Transverse colon (tissue), 4 donors: ENCODE data around the gene RBM44.

Experiments used
- CTCF ChIP-seq, 5 experiments: fragments of 200-600 bp in 3 of 5; fragments of 450-650 bp in 2 of 5; sonication (generic) in 3 of 5; IDR thresholded peaks; 1 replicate in 2 of 5; 2 replicates in 3 of 5; pipeline ENCODE4 v1.5.1; 2016 to 2017; ENCODE audit warnings: antibody characterized with exemption in 5 of 5, inconsistent platforms in 3 of 5, mild to moderate bottlenecking in 2 of 5, moderate library complexity in 1 of 5
- EP300 ChIP-seq: sonication (generic); formaldehyde crosslinking; IDR thresholded peaks from one replicate; pipeline ENCODE4 v1.6.1; 2017; ENCODE audit warnings: antibody characterized with exemption, low read depth
- POLR2A ChIP-seq: fragments of 450-650 bp; IDR thresholded peaks from one replicate; pipeline ENCODE4 v1.6.1; 2016; ENCODE audit warnings: antibody characterized with exemption, mild to moderate bottlenecking, moderate library complexity
- POLR2AphosphoS5 ChIP-seq, 3 donors: sonication (generic); formaldehyde crosslinking; IDR thresholded peaks; one replicate each; pipeline ENCODE4 v1.6.1; 2016; ENCODE audit warnings: antibody characterized with exemption in 3 of 3

GRCh38 chr2:237798236-237799059 is at the start of gene RBM44:
- TF ChIP-seq CTCF (IDR thresholded peaks at IDR 0.05), result no peak
- TF ChIP-seq POLR2A, result no peak
- no peak for TF ChIP-seq POLR2AphosphoS5 (IDR thresholded peaks at IDR 0.05)
- TF ChIP-seq EP300, result no peak
